ENCODE data around the gene SASH1.

- no peak for TF ChIP-seq FOXM1 (IDR thresholded peaks at IDR 0.05; ENCODE audit: borderline replicate concordance)
- TF ChIP-seq CTBP1 (IDR thresholded peaks at IDR 0.05; ENCODE audit: borderline replicate concordance), result no peak
- TF ChIP-seq NFRKB (IDR thresholded peaks at IDR 0.05), result no peak
- no peak for TF ChIP-seq ARNT (IDR thresholded peaks at IDR 0.05)
- no peak for TF ChIP-seq TARDBP (IDR thresholded peaks at IDR 0.05)
- no peak for TF ChIP-seq FOXA1 (IDR thresholded peaks at IDR 0.05)
- TF ChIP-seq ZNF384 (IDR thresholded peaks at IDR 0.05), result no peak
- TF ChIP-seq SUZ12 (IDR thresholded peaks at IDR 0.05), result no peak
- no peak for TF ChIP-seq L3MBTL2 (conservative IDR thresholded peaks at IDR 0.05)
- no peak for TF ChIP-seq SP1 (IDR thresholded peaks at IDR 0.05)
- no peak for TF ChIP-seq ELF4 (IDR thresholded peaks at IDR 0.05)
- no peak for TF ChIP-seq PKNOX1 (IDR thresholded peaks at IDR 0.05)
- TF ChIP-seq LEF1 (IDR thresholded peaks at IDR 0.05; ENCODE audit: borderline replicate concordance), result no peak
- no peak for TF ChIP-seq BHLHE40 (IDR thresholded peaks at IDR 0.05; ENCODE audit: borderline replicate concordance)
These were observed 177.6 kb downstream of the SASH1 start for GRCh38 chr6:148520109-148520841.
